ENCODE measurements around the gene TBATA.

TBATA gene

GRCh38 chr10:70785190-70785589 lies at the start of gene TBATA:
Gene TBATA (minus strand): TSS chr10:70785377. CDS start chr10:70783379, 1,998 bp downstream.
- DNase-seq: no peak

GRCh38 chr10:70834441-70835151 lies 49.4 kb upstream of the TBATA start:
- no peak for DNase-seq

GRCh38 chr10:70834021-70834420 lies 48.8 kb upstream of the TBATA start:
- DNase-seq: no peak

- DNase-seq: no peak
These were observed 48.4 kb upstream of the TBATA start for GRCh38 chr10:70833601-70834000.

GRCh38 chr10:70832852-70833528 lies 47.8 kb upstream of the TBATA start:
- DNase-seq: no peak

- DNase-seq: no peak
These were observed 47.0 kb upstream of the TBATA start for GRCh38 chr10:70832221-70832620.

GRCh38 chr10:70830164-70830563 lies 45.0 kb upstream of the TBATA start:
- no peak for DNase-seq

GRCh38 chr10:70829543-70829942 lies 44.4 kb upstream of the TBATA start:
- no peak for DNase-seq

- no peak for DNase-seq
These were observed 43.7 kb upstream of the TBATA start for GRCh38 chr10:70828923-70829322.

GRCh38 chr10:70827086-70827757 lies 42.0 kb upstream of the TBATA start:
- DNase-seq: no peak

GRCh38 chr10:70822076-70822820 lies 37.1 kb upstream of the TBATA start:
- DNase-seq: no peak

- DNase-seq: no peak
These were observed 36.0 kb upstream of the TBATA start for GRCh38 chr10:70820976-70821750.

GRCh38 chr10:70816220-70816894 lies 31.2 kb upstream of the TBATA start:
- peak; percentile 56 for DNase-seq

GRCh38 chr10:70815504-70816219 lies 30.5 kb upstream of the TBATA start, which contains the start of gene SGPL1:
Gene SGPL1 (plus strand): TSS chr10:70815948. CDS start chr10:70816854, 906 bp downstream.
- DNase-seq: peak; percentile 58

GRCh38 chr10:70814126-70814525 lies 28.9 kb upstream of the TBATA start:
- DNase-seq: no peak

GRCh38 chr10:70812814-70813213 lies 27.6 kb upstream of the TBATA start:
- DNase-seq: no peak

GRCh38 chr10:70811881-70812280 lies 26.7 kb upstream of the TBATA start:
- no peak for DNase-seq

GRCh38 chr10:70810967-70811366 lies 25.8 kb upstream of the TBATA start:
- no peak for DNase-seq

- no peak for DNase-seq
These were observed 24.5 kb upstream of the TBATA start for GRCh38 chr10:70809726-70810125.

GRCh38 chr10:70809011-70809611 lies 23.9 kb upstream of the TBATA start:
- DNase-seq: no peak

GRCh38 chr10:70807556-70807955 lies 22.4 kb upstream of the TBATA start:
- no peak for DNase-seq

All from NCI-H1105 (cell line).